Measurements from ENCODE around the gene KCTD17. TPM values are rescaled to one million over a fixed set of nuclear protein-coding genes. Genes with fewer than 3 reads are reported as not detected.

Gene KCTD17, protein sequence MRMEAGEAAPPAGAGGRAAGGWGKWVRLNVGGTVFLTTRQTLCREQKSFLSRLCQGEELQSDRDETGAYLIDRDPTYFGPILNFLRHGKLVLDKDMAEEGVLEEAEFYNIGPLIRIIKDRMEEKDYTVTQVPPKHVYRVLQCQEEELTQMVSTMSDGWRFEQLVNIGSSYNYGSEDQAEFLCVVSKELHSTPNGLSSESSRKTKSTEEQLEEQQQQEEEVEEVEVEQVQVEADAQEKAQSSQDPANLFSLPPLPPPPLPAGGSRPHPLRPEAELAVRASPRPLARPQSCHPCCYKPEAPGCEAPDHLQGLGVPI
- 12.2 TPM for polyA plus RNA-seq (2013)

DNA sequence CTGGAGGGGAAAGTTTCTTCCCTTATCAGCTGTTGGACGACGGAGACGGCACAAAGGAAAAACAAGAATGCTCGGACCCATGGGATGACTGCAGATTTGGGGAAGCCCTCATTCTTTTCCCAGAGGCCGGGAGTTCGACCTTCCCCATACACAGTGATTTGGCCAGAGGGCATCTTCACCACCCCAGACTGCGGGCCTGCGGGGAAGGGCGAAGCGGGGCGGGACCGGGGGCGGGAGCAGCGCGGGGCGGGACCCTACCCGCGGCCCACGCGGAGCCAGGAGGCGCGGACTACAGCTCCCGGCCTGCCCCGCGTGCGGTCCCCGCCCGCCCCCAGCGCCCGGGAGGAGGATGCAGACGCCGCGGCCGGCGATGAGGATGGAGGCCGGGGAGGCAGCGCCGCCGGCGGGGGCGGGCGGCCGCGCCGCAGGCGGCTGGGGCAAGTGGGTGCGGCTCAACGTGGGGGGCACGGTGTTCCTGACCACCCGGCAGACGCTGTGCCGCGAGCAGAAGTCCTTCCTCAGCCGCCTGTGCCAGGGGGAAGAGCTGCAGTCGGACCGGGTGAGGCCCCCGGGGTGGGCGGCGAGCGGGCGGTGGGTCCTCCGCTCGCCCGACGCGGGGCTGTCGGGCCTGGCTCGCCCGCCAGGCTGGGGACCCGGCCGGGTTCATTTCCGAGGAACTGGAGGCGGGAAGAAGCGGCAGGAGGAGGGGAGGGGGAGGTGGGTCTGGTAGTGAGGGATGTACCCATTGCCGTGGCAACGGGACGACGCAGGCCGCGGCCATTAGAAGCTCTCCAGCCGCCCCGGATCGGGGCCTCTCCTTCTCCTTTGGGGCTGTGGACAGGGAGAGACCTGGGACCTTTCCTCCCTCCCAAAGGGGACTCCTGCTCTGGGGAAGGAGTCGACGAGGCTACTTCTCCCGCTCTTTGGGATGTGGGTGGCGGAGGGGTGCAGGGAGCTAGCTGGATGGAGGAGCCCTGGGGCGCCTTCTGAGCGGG is at the start of gene KCTD17:
Gene KCTD17, plus strand, starts transcription at position 352 of the 995 bp plus-strand sequence. Its CDS starts 19 bp downstream, at position 371.
- ChIA-PET CTCF (interaction anchor here (1.2 kb wide), 1 partner anchor 31 kb away, joined by 3 read pairs; no protein-coding TSS in a partner anchor), POLR2A (no interaction called here)
- Histone ChIP-seq H3K27me3 (replicated peaks in 2 of 5; ENCODE audit: control insufficient read depth in 4 of 5, insufficient read depth in 5 of 5, low read length in 4 of 5) (no peaks in the 10 kb centered on the region), H3K4me3 (ENCODE audit: control insufficient read depth in 1 of 7, extremely low read depth in 1 of 7, insufficient read depth in 4 of 7, low read depth in 2 of 7, low read length in 6 of 7) (peak within 1 kb of the TSS; percentile 48 to 80 (median 67)), H3K36me3 (ENCODE audit: control insufficient read depth in 4 of 4, insufficient read depth in 4 of 4, low read length in 3 of 4) (peaks cover 0 to 13% (median 0%) of the 10 kb centered on the region in 4 experiments), H3K9me3 (ENCODE audit: control extremely low read depth in 1 of 5, control insufficient read depth in 4 of 5, insufficient read depth in 2 of 5, low read depth in 1 of 5, low read length in 4 of 5) (no peaks in the 10 kb centered on the region), H3K4me1 (ENCODE audit: control extremely low read depth in 1 of 4, control insufficient read depth in 4 of 4, insufficient read depth in 4 of 4, low read length in 3 of 4) (peaks cover 0 to 13% (median 10%) of the 10 kb centered on the region in 4 experiments), H3K27ac (ENCODE audit: insufficient read depth in 1 of 2, low read depth in 1 of 2, low read length in 2 of 2, poor library complexity in 1 of 2, severe bottlenecking in 2 of 2) (no peak within 1 kb of the TSS)
- 7% methylated on average over 61 of the region's 89 CpGs for WGBS (ENCODE audit: insufficient coverage)
- DNase-seq = peak; percentile 44 to 72 (median 63)

DNA sequence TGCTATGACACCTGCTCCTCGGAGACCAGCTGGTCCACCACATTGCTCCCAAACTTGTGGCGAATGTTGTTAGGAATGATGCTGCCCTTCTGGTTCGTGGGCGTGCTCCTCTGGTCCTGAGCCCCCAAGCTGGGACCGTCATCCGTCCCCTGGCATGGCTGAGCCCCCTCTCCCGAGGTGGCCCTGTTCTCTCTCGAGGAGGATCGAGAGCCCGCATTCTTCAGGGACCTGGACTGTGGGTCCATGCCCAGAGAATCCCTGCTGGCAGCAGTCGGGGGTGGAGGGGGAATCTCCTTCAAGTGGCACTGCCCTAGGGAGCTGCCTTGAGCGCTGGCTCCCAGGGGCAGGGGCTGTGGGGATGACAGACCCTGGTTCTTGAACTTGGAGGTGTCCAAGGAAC is 49.7 kb upstream of the KCTD17 start:
- CTCF ChIA-PET = no interaction called here
- no peak for DNase-seq
- Histone ChIP-seq H3K4me3 (ENCODE audit: control insufficient read depth in 1 of 7, extremely low read depth in 1 of 7, insufficient read depth in 4 of 7, low read depth in 2 of 7, low read length in 6 of 7) (no peak overlapping the region), H3K27ac (ENCODE audit: insufficient read depth in 1 of 2, low read depth in 1 of 2, low read length in 2 of 2, poor library complexity in 1 of 2, severe bottlenecking in 2 of 2) (no peak overlapping the region), H3K36me3 (ENCODE audit: control insufficient read depth in 4 of 4, insufficient read depth in 4 of 4, low read length in 3 of 4) (no peaks in the 10 kb centered on the region), H3K27me3 (replicated peaks in 2 of 5; ENCODE audit: control insufficient read depth in 4 of 5, insufficient read depth in 5 of 5, low read length in 4 of 5) (peaks cover 0 to 28% (median 9%) of the 10 kb centered on the region in 5 experiments), H3K9me3 (ENCODE audit: control extremely low read depth in 1 of 5, control insufficient read depth in 4 of 5, insufficient read depth in 2 of 5, low read depth in 1 of 5, low read length in 4 of 5) (peaks cover 0 to 7% (median 1%) of the 10 kb centered on the region in 5 experiments), H3K4me1 (ENCODE audit: control extremely low read depth in 1 of 4, control insufficient read depth in 4 of 4, insufficient read depth in 4 of 4, low read length in 3 of 4) (no peaks in the 10 kb centered on the region)
- WGBS (ENCODE audit: insufficient coverage) = 93% methylated on average over 11 of the region's 12 CpGs
- POLR2A ChIA-PET = interaction anchor here (1.3 kb wide), 1 partner anchor 17 kb away, joined by 3 read pairs; the partner anchor contains the start of gene TST

DNA sequence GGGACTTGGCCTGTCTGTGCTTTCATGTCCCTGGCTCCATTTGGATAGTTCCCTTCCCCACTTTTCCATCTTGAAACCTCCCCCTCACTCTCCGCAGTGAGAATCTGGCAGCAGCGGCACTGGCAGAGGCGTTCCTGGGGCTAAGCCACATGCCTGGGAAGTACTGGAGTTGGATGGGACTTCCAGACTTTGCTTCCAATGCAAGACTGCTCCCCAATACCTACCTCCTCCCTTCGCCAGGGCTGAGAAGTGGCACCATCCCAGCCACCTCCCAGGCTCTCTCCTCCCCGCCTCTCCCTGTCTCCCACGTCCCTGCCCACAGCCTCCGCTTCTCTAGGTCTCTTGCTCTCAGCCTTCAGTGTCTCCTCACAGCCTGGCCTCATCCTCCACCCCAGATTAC is 48.9 kb upstream of the KCTD17 start:
- 94% methylated on average over 4 of the region's 7 CpGs for WGBS (ENCODE audit: insufficient coverage)
- Histone ChIP-seq H3K27ac (ENCODE audit: insufficient read depth in 1 of 2, low read depth in 1 of 2, low read length in 2 of 2, poor library complexity in 1 of 2, severe bottlenecking in 2 of 2) (no peak overlapping the region), H3K9me3 (ENCODE audit: control extremely low read depth in 1 of 5, control insufficient read depth in 4 of 5, insufficient read depth in 2 of 5, low read depth in 1 of 5, low read length in 4 of 5) (peaks cover 0 to 7% (median 1%) of the 10 kb centered on the region in 5 experiments), H3K4me1 (ENCODE audit: control extremely low read depth in 1 of 4, control insufficient read depth in 4 of 4, insufficient read depth in 4 of 4, low read length in 3 of 4) (peaks cover 2 to 5% (median 5%) of the 10 kb centered on the region in 4 experiments), H3K36me3 (ENCODE audit: control insufficient read depth in 4 of 4, insufficient read depth in 4 of 4, low read length in 3 of 4) (no peaks in the 10 kb centered on the region), H3K27me3 (replicated peaks in 2 of 5; ENCODE audit: control insufficient read depth in 4 of 5, insufficient read depth in 5 of 5, low read length in 4 of 5) (peaks cover 0 to 33% (median 11%) of the 10 kb centered on the region in 5 experiments), H3K4me3 (ENCODE audit: control insufficient read depth in 1 of 7, extremely low read depth in 1 of 7, insufficient read depth in 4 of 7, low read depth in 2 of 7, low read length in 6 of 7) (no peak overlapping the region)
- CTCF ChIA-PET = interaction anchor here (1.2 to 2.1 kb wide), 2 partner anchors 19 to 21 kb away, joined by 3 to 4 read pairs; no protein-coding TSS in a partner anchor
- POLR2A ChIA-PET = interaction anchor here (1.3 kb wide), 1 partner anchor 16 kb away, joined by 3 read pairs; the partner anchor contains the start of gene TST
- DNase-seq = no peak

DNA sequence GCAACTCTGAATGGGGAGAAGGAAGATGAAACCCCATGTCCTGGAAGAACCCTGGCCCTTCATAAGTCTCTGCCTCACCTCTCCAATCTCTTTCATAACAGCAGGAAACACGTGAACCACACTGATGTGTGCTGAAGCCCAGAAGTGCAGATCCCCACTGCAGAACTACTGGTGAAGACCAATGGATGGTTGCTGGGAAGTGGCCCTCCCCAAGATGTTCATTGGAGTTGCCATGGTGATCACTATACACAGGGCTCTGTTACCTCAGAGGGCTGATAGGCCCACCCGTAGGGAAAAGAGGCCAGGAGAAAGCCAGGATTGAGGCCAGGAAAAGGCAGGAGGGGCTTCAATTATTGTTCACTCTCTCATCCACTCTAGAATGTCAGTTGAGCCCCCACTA is 43.9 kb upstream of the KCTD17 start:
- POLR2A ChIA-PET = no interaction called here
- peak; percentile 39 to 84 (median 76) for DNase-seq
- Histone ChIP-seq H3K4me3 (ENCODE audit: control insufficient read depth in 1 of 7, extremely low read depth in 1 of 7, insufficient read depth in 4 of 7, low read depth in 2 of 7, low read length in 6 of 7) (no peak overlapping the region), H3K4me1 (ENCODE audit: control extremely low read depth in 1 of 4, control insufficient read depth in 4 of 4, insufficient read depth in 4 of 4, low read length in 3 of 4) (peaks cover 6 to 22% (median 19%) of the 10 kb centered on the region in 4 experiments), H3K27ac (ENCODE audit: insufficient read depth in 1 of 2, low read depth in 1 of 2, low read length in 2 of 2, poor library complexity in 1 of 2, severe bottlenecking in 2 of 2) (no peak overlapping the region), H3K9me3 (ENCODE audit: control extremely low read depth in 1 of 5, control insufficient read depth in 4 of 5, insufficient read depth in 2 of 5, low read depth in 1 of 5, low read length in 4 of 5) (peaks cover 0 to 7% (median 1%) of the 10 kb centered on the region in 5 experiments), H3K27me3 (replicated peaks in 2 of 5; ENCODE audit: control insufficient read depth in 4 of 5, insufficient read depth in 5 of 5, low read length in 4 of 5) (peaks cover 0 to 38% (median 12%) of the 10 kb centered on the region in 5 experiments), H3K36me3 (ENCODE audit: control insufficient read depth in 4 of 4, insufficient read depth in 4 of 4, low read length in 3 of 4) (no peaks in the 10 kb centered on the region)
- WGBS (ENCODE audit: insufficient coverage) = 10% methylated on average over 2 of the region's 2 CpGs
- CTCF ChIA-PET = interaction anchor here (1.5 to 1.9 kb wide), 2 partner anchors 11 to 14 kb away, joined by 3 to 10 read pairs; no protein-coding TSS in a partner anchor

DNA sequence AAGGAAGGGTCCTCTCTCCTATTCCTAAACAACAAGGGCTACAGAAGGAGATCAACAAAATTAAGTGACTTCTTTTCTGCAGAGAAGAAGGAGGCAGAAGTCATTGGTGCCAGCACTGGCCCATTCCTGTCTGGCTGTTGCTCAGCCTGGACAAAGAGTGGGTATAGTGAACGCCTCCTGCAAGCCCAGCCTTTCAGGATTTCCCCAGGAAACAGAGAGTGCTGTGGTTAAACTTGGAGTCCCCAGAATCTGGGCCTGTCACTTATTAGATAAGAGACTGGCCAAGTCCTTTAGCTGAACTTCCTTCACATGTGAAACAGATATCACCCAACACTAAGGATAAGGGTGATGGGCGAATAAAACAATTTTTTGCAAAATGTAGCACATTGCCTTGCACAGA is 43.2 kb upstream of the KCTD17 start:
- Histone ChIP-seq H3K27ac (ENCODE audit: insufficient read depth in 1 of 2, low read depth in 1 of 2, low read length in 2 of 2, poor library complexity in 1 of 2, severe bottlenecking in 2 of 2) (no peak overlapping the region), H3K36me3 (ENCODE audit: control insufficient read depth in 4 of 4, insufficient read depth in 4 of 4, low read length in 3 of 4) (no peaks in the 10 kb centered on the region), H3K9me3 (ENCODE audit: control extremely low read depth in 1 of 5, control insufficient read depth in 4 of 5, insufficient read depth in 2 of 5, low read depth in 1 of 5, low read length in 4 of 5) (peaks cover 0 to 7% (median 1%) of the 10 kb centered on the region in 5 experiments), H3K4me1 (ENCODE audit: control extremely low read depth in 1 of 4, control insufficient read depth in 4 of 4, insufficient read depth in 4 of 4, low read length in 3 of 4) (peaks cover 6 to 22% (median 19%) of the 10 kb centered on the region in 4 experiments), H3K27me3 (replicated peaks in 2 of 5; ENCODE audit: control insufficient read depth in 4 of 5, insufficient read depth in 5 of 5, low read length in 4 of 5) (peaks cover 0 to 31% (median 8%) of the 10 kb centered on the region in 5 experiments), H3K4me3 (ENCODE audit: control insufficient read depth in 1 of 7, extremely low read depth in 1 of 7, insufficient read depth in 4 of 7, low read depth in 2 of 7, low read length in 6 of 7) (peak overlapping the region in 1 of 7 experiments; percentile 34)
- peak; percentile 55 to 87 (median 81) for DNase-seq
- no CpG with 5 or more reads among the region's 2 CpGs for WGBS (ENCODE audit: insufficient coverage)
- ChIA-PET POLR2A (no interaction called here), CTCF (interaction anchor here (1.3 to 1.9 kb wide), 2 partner anchors 13 to 31 kb away, joined by 5 to 10 read pairs; no protein-coding TSS in a partner anchor)

DNA sequence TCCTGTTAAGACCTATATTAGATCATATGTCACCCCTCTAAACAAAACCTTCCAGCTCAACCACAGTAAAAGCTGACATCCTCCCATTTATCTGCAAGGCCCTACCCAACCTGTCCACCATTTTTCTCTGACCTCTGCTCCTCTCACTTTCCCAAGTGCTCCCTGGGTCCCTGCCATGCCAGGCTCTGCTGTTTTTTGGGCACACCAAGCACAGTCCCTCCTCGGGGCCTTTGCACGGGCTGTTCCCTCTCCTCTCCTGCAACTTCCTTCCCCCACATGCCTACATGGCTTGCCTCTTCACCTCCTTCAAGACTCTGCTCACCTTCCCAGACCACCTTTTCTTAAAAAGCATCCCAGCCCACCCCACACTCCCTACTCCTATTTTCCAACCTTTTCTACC is 42.1 kb upstream of the KCTD17 start:
- CTCF ChIA-PET = interaction anchor here (0.5 to 1.9 kb wide), 6 partner anchors 8 to 888 kb away, joined by 3 to 10 read pairs (median 4); no protein-coding TSS in a partner anchor
- Histone ChIP-seq H3K27me3 (replicated peaks in 2 of 5; ENCODE audit: control insufficient read depth in 4 of 5, insufficient read depth in 5 of 5, low read length in 4 of 5) (peaks cover 0 to 31% (median 7%) of the 10 kb centered on the region in 5 experiments), H3K4me1 (ENCODE audit: control extremely low read depth in 1 of 4, control insufficient read depth in 4 of 4, insufficient read depth in 4 of 4, low read length in 3 of 4) (peaks cover 6 to 22% (median 19%) of the 10 kb centered on the region in 4 experiments), H3K36me3 (ENCODE audit: control insufficient read depth in 4 of 4, insufficient read depth in 4 of 4, low read length in 3 of 4) (no peaks in the 10 kb centered on the region), H3K27ac (ENCODE audit: insufficient read depth in 1 of 2, low read depth in 1 of 2, low read length in 2 of 2, poor library complexity in 1 of 2, severe bottlenecking in 2 of 2) (no peak overlapping the region), H3K4me3 (ENCODE audit: control insufficient read depth in 1 of 7, extremely low read depth in 1 of 7, insufficient read depth in 4 of 7, low read depth in 2 of 7, low read length in 6 of 7) (no peak overlapping the region), H3K9me3 (ENCODE audit: control extremely low read depth in 1 of 5, control insufficient read depth in 4 of 5, insufficient read depth in 2 of 5, low read depth in 1 of 5, low read length in 4 of 5) (peaks cover 0 to 7% (median 1%) of the 10 kb centered on the region in 5 experiments)
- 37% methylated on average over 2 of the region's 2 CpGs for WGBS (ENCODE audit: insufficient coverage)
- no peak for DNase-seq
- POLR2A ChIA-PET = no interaction called here
